Neuronal stem cell (in vitro differentiated cells): ENCODE measurements around the gene TMEM145.
A peak's percentile ranks its signal among the peaks of the same experiment; 100 is the strongest.

Experiments
- DNase-seq: peaks from one replicate; pipeline ENCODE4 v3.0.0-alpha.2; 2013; ENCODE audit warnings: low spot score
- H2AFZ ChIP-seq: one replicate; pipeline ENCODE4 v1.6.1; 2013; ENCODE audit warnings: mild to moderate bottlenecking, low read length, inconsistent platforms
- H2AK5ac ChIP-seq: 2 replicates; pipeline ENCODE4 v1.6.1; 2013; ENCODE audit warnings: low read depth, mild to moderate bottlenecking, inconsistent platforms, low read length, moderate library complexity, mixed read lengths
- H2BK120ac ChIP-seq: 2 replicates; pipeline ENCODE4 v1.6.1; 2013; ENCODE audit warnings: low read depth, mild to moderate bottlenecking, inconsistent platforms, low read length, moderate library complexity, mixed read lengths
- H2BK12ac ChIP-seq: one replicate; pipeline ENCODE4 v1.6.1; 2013; ENCODE audit warnings: low read length, inconsistent platforms
- H2BK15ac ChIP-seq: 2 replicates; pipeline ENCODE4 v1.6.1; 2013; ENCODE audit warnings: mild to moderate bottlenecking, low read length, inconsistent platforms, mixed read lengths
- H2BK5ac ChIP-seq: one replicate; pipeline ENCODE4 v1.6.1; 2013; ENCODE audit warnings: inconsistent platforms, mild to moderate bottlenecking, low read length, moderate library complexity
- H3K14ac ChIP-seq: one replicate; pipeline ENCODE4 v1.6.1; 2013; ENCODE audit warnings: low read length, inconsistent platforms
- H3K18ac ChIP-seq: 2 replicates; pipeline ENCODE4 v1.6.1; 2013; ENCODE audit warnings: low read length, inconsistent platforms
- H3K23ac ChIP-seq: 2 replicates; pipeline ENCODE4 v1.6.1; 2013; ENCODE audit warnings: low read depth, mild to moderate bottlenecking, mixed read lengths, low read length, inconsistent platforms; ENCODE audit not compliant: poor library complexity
- H3K27ac ChIP-seq: replicated peaks from 3 replicates; pipeline ENCODE4 v1.5.1; 2013; ENCODE audit warnings: low read length, inconsistent platforms
- H3K27me3 ChIP-seq, 3 experiments: 2 replicates each; pipeline ENCODE4 v1.6.1; 2013; ENCODE audit warnings: low read length in 3 of 3, mild to moderate bottlenecking in 2 of 3, inconsistent platforms in 1 of 3, low read depth in 1 of 3, mixed read lengths in 1 of 3, moderate library complexity in 1 of 3; ENCODE audit not compliant: control insufficient read depth in 3 of 3, insufficient read depth in 3 of 3
- H3K36me3 ChIP-seq, 2 donors: replicated peaks in 1 of 2; 2 replicates each; pipeline ENCODE4 v1.6.1; 2013; ENCODE audit warnings: low read length in 2 of 2; ENCODE audit not compliant: control insufficient read depth in 2 of 2, insufficient read depth in 2 of 2
- H3K4ac ChIP-seq: 2 replicates; pipeline ENCODE4 v1.6.1; 2013; ENCODE audit warnings: inconsistent platforms, mild to moderate bottlenecking, low read length, moderate library complexity
- H3K4me1 ChIP-seq, 2 donors: 1 replicate in 1 of 2; 2 replicates in 1 of 2; pipeline ENCODE4 v1.6.1; 2013; ENCODE audit warnings: low read length in 2 of 2, low read depth in 1 of 2; ENCODE audit not compliant: control insufficient read depth in 2 of 2, insufficient read depth in 1 of 2
- H3K4me2 ChIP-seq: one replicate; pipeline ENCODE4 v1.6.1; 2013; ENCODE audit warnings: mild to moderate bottlenecking, low read length, inconsistent platforms; ENCODE audit not compliant: insufficient read depth, poor library complexity, severe bottlenecking
- H3K4me3 ChIP-seq, 2 donors: 2 replicates each; pipeline ENCODE4 v1.5.1; 2013; ENCODE audit warnings: low read length in 2 of 2, mild to moderate bottlenecking in 2 of 2, inconsistent platforms in 1 of 2, moderate library complexity in 1 of 2
- H3K79me1 ChIP-seq: one replicate; pipeline ENCODE4 v1.6.1; 2013; ENCODE audit warnings: low read depth, mild to moderate bottlenecking, inconsistent platforms, low read length, moderate library complexity
- H3K9ac ChIP-seq: one replicate; pipeline ENCODE4 v1.6.1; 2013; ENCODE audit warnings: mild to moderate bottlenecking, low read depth, low read length, inconsistent platforms; ENCODE audit not compliant: poor library complexity
- H3K9me3 ChIP-seq, 2 donors: replicated peaks in 1 of 2; 2 replicates each; pipeline versions ENCODE3 to v1.6.1; 2013; ENCODE audit warnings: low read length in 2 of 2, mild to moderate bottlenecking in 2 of 2, inconsistent platforms in 1 of 2, low read depth in 1 of 2, mixed read lengths in 1 of 2, moderate library complexity in 1 of 2; ENCODE audit not compliant: control insufficient read depth in 2 of 2, insufficient read depth in 1 of 2
- H4K8ac ChIP-seq: one replicate; pipeline ENCODE4 v1.6.1; 2013; ENCODE audit warnings: low read depth, mild to moderate bottlenecking, inconsistent platforms, low read length, moderate library complexity
- H4K91ac ChIP-seq: one replicate; pipeline ENCODE4 v1.6.1; 2013; ENCODE audit warnings: low read length, low read depth, mild to moderate bottlenecking, inconsistent platforms; ENCODE audit not compliant: poor library complexity
- WGBS, 2 donors: extraction: QIAGEN DNeasy Blood & Tissue Kit; methylation state at CpG; one replicate each; pipeline ENCODE4 v1.1.7; 2013; ENCODE audit warnings: missing lambda C conversion rate in 2 of 2, mixed read lengths in 1 of 2; ENCODE audit not compliant: insufficient read length in 2 of 2, insufficient replicate concordance in 1 of 2; ENCODE audit errors: extremely low coverage in 2 of 2; 5-methylcytosine and 5-hydroxymethylcytosine counted together

TMEM145 gene

GRCh38 chr19:42289556-42290041, 23.5 kb upstream of the TMEM145 start:
- Histone ChIP-seq H2AK5ac (no peak overlapping the region), H3K9me3 (peaks cover 0 to 2% of the 10 kb centered on the region in 2 donors), H3K18ac (no peak overlapping the region), H4K91ac (no peak overlapping the region), H3K27ac (no peak overlapping the region), H3K14ac (no peak overlapping the region), H2AFZ (no peak overlapping the region), H3K4me3 (no peak overlapping the region), H3K4me2 (no peak overlapping the region), H3K9ac (peak overlapping the region; percentile 44), H3K79me1 (peaks cover 30% of the 10 kb centered on the region), H3K27me3 (peaks cover 0 to 2% (median 0%) of the 10 kb centered on the region in 3 experiments), H2BK120ac (no peak overlapping the region), H4K8ac (no peak overlapping the region), H2BK15ac (no peak overlapping the region), H2BK12ac (no peak overlapping the region), H2BK5ac (peak overlapping the region; percentile 75), H3K4ac (no peak overlapping the region), H3K36me3 (peaks cover 80 to 92% of the 10 kb centered on the region in 2 donors), H3K4me1 (peaks cover 14% of the 10 kb centered on the region in 2 donors), H3K23ac (peak overlapping the region; percentile 93)
- DNase-seq, result no peak
- WGBS, 2 donors, result no CpG with 5 or more reads among the region's 8 CpGs

DNA sequence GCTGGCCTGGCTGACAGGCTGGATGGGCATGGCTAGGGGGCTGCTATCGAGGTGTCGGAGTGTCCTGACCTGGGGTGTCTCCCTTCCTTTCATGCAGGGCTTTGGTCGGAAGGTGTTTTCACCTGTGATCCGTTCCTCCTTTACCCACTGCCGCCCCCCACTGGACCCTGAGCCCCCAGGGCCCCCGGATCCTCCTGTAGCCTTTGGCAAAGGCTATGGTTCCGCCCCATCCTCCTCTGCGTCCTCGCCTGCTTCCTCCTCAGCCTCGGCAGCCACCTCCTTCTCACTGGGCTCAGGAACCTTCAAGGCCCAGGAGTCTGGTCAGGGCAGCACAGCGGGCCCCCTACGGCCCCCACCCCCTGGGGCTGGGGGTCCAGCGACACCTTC, 23.0 kb upstream of the TMEM145 start:
- Histone ChIP-seq H4K91ac (no peak overlapping the region), H2BK5ac (peak overlapping the region; percentile 75), H3K27me3 (peaks cover 0 to 2% (median 0%) of the 10 kb centered on the region in 3 experiments), H3K36me3 (peaks cover 82 to 95% of the 10 kb centered on the region in 2 donors), H4K8ac (no peak overlapping the region), H2BK15ac (no peak overlapping the region), H3K4ac (no peak overlapping the region), H3K79me1 (peaks cover 25% of the 10 kb centered on the region), H3K18ac (no peak overlapping the region), H3K27ac (no peak overlapping the region), H3K14ac (no peak overlapping the region), H3K4me3 (no peak overlapping the region), H2BK12ac (no peak overlapping the region), H3K4me2 (no peak overlapping the region), H3K23ac (peak overlapping the region; percentile 93), H2AK5ac (no peak overlapping the region), H2BK120ac (no peak overlapping the region), H2AFZ (no peak overlapping the region), H3K9me3 (peaks cover 0 to 2% of the 10 kb centered on the region in 2 donors), H3K9ac (peak overlapping the region; percentile 44), H3K4me1 (peaks cover 10 to 11% of the 10 kb centered on the region in 2 donors)
- no CpG with 5 or more reads among the region's 13 CpGs for WGBS, 2 donors
- DNase-seq, result no peak

GRCh38 chr19:42290523-42291434, 22.3 kb upstream of the TMEM145 start:
- peak overlapping the region; percentile 44 for H3K9ac ChIP-seq
- peaks cover 0 to 2% of the 10 kb centered on the region in 2 donors for H3K9me3 ChIP-seq
- WGBS, 2 donors, result no CpG with 5 or more reads among the region's 31 CpGs
- H3K4me3 ChIP-seq, result no peak overlapping the region
- no peak overlapping the region for H4K91ac ChIP-seq
- H3K14ac ChIP-seq, result peak overlapping the region; percentile 21
- no peak overlapping the region for H2BK120ac ChIP-seq
- DNase-seq, result no peak
- H3K23ac ChIP-seq, result peak overlapping the region; percentile 65
- peak overlapping the region; percentile 96 for H4K8ac ChIP-seq
- no peak overlapping the region for H3K4ac ChIP-seq
- H2AFZ ChIP-seq, result no peak overlapping the region
- H3K4me2 ChIP-seq, result no peak overlapping the region
- peaks cover 85 to 98% of the 10 kb centered on the region in 2 donors for H3K36me3 ChIP-seq
- peaks cover 3 to 5% of the 10 kb centered on the region in 2 donors for H3K4me1 ChIP-seq
- no peak overlapping the region for H3K27ac ChIP-seq
- H3K79me1 ChIP-seq, result peaks cover 22% of the 10 kb centered on the region
- H3K18ac ChIP-seq, result no peak overlapping the region
- peaks cover 0 to 2% (median 0%) of the 10 kb centered on the region in 3 experiments for H3K27me3 ChIP-seq
- peak overlapping the region; percentile 75 for H2BK5ac ChIP-seq
- H2BK12ac ChIP-seq, result no peak overlapping the region
- H2AK5ac ChIP-seq, result no peak overlapping the region
- H2BK15ac ChIP-seq, result no peak overlapping the region

DNA sequence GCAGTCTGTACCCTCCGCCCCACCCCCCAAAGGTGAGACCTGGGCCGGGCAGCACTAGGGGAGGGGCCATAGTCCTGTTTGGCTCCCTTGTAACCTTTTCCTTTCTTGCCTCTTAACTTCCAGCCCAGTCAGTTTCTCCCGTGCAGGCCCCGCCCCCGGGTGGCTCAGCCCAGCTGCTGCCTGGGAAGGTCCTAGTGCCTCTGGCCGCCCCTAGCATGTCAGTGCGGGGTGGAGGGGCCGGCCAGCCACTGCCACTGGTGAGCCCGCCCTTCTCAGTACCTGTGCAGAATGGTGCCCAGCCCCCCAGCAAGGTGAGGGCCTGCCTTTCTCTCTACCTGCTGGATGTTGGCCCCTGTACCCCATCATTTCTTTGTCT, 21.7 kb upstream of the TMEM145 start:
- H2AFZ ChIP-seq, result no peak overlapping the region
- no peaks in the 10 kb centered on the region for H3K9me3 ChIP-seq
- no peak overlapping the region for H3K18ac ChIP-seq
- H3K4me1 ChIP-seq, result no peaks in the 10 kb centered on the region
- H3K23ac ChIP-seq, result no peak overlapping the region
- H2BK120ac ChIP-seq, result no peak overlapping the region
- peaks cover 82 to 97% of the 10 kb centered on the region in 2 donors for H3K36me3 ChIP-seq
- H3K27me3 ChIP-seq, result no peaks in the 10 kb centered on the region
- DNase-seq, result no peak
- H2AK5ac ChIP-seq, result no peak overlapping the region
- no peak overlapping the region for H3K27ac ChIP-seq
- no peak overlapping the region for H2BK15ac ChIP-seq
- H3K9ac ChIP-seq, result peak overlapping the region; percentile 21
- peaks cover 17% of the 10 kb centered on the region for H3K79me1 ChIP-seq
- H2BK12ac ChIP-seq, result no peak overlapping the region
- WGBS, 2 donors, result no CpG with 5 or more reads among the region's 9 CpGs
- H3K4ac ChIP-seq, result no peak overlapping the region
- H4K91ac ChIP-seq, result no peak overlapping the region
- H3K4me2 ChIP-seq, result no peak overlapping the region
- H3K4me3 ChIP-seq, result no peak overlapping the region
- H3K14ac ChIP-seq, result peak overlapping the region; percentile 21
- H4K8ac ChIP-seq, result peak overlapping the region; percentile 23
- peak overlapping the region; percentile 24 for H2BK5ac ChIP-seq
